Astrocyte of the spinal cord (primary cell): ENCODE results near the gene PCSK2.

ENCODE experiments used
- DNase-seq: peaks from one replicate; pipeline ENCODE4 v3.0.0; 2011; ENCODE audit warnings: low read depth, low spot score
- H3K4me3 ChIP-seq: 2 replicates; pipeline ENCODE4 v1.5.1; 2011; ENCODE audit warnings: low read depth, mild to moderate bottlenecking, low read length, moderate library complexity
- in situ Hi-C: cut with HindIII; loops from 2 replicates; pipeline ENCODE4 v1.10.0; 2017; ENCODE audit warnings: low sequenced_read_pairs
- TF ChIP-seq, protein P1 (sequence below): IDR thresholded peaks from 2 replicates; pipeline ENCODE4 v1.5.1; 2012; ENCODE audit warnings: low read depth, mild to moderate bottlenecking, low read length, inconsistent platforms

PCSK2 gene

DNA sequence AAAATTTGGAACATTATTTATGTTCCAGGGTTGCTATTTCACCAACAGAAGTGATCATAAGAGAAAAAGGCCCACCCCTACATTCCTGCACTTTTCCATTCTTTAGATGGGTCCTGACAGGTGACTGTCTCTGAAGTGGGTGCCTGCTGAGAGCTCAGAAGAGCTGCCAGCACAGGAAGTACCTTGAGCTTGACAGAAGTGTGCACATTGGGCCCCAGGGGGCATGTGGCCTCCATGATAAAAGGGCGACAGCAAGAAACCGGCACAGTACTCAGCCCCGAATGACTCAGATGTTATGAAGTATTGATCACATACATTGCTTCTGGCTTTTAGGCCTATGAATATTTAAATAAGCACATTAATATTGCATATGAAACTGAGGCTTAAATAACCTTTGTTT lies 150.4 kb downstream of the PCSK2 start:
- no peak for DNase-seq
- in situ Hi-C loops = no loop called here
- H3K4me3 ChIP-seq = no peak overlapping the region
- TF ChIP-seq, protein P1, sequence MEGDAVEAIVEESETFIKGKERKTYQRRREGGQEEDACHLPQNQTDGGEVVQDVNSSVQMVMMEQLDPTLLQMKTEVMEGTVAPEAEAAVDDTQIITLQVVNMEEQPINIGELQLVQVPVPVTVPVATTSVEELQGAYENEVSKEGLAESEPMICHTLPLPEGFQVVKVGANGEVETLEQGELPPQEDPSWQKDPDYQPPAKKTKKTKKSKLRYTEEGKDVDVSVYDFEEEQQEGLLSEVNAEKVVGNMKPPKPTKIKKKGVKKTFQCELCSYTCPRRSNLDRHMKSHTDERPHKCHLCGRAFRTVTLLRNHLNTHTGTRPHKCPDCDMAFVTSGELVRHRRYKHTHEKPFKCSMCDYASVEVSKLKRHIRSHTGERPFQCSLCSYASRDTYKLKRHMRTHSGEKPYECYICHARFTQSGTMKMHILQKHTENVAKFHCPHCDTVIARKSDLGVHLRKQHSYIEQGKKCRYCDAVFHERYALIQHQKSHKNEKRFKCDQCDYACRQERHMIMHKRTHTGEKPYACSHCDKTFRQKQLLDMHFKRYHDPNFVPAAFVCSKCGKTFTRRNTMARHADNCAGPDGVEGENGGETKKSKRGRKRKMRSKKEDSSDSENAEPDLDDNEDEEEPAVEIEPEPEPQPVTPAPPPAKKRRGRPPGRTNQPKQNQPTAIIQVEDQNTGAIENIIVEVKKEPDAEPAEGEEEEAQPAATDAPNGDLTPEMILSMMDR = no peak

DNA sequence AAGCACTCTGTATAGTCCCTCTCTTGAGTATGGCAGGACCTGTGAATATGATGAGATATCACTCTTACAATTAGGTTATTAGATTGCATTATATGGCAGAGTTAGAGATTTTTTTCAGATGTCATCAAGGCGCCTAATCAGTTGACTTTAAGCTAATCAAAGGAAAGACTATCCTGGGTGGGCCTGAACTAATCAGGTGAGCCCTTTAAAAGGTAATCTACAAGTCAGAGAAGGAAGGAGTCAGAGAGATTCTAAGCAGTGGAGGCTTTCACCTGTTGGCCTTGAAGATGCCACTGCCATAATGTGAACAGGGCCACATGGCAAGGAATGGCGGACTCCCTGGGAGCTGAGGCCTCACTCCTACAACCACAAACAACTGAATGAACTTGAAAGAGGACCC lies 152.8 kb downstream of the PCSK2 start:
- no peak overlapping the region for H3K4me3 ChIP-seq
- TF ChIP-seq, protein P1 = no peak
- DNase-seq = no peak
- in situ Hi-C loops = no loop called here

DNA sequence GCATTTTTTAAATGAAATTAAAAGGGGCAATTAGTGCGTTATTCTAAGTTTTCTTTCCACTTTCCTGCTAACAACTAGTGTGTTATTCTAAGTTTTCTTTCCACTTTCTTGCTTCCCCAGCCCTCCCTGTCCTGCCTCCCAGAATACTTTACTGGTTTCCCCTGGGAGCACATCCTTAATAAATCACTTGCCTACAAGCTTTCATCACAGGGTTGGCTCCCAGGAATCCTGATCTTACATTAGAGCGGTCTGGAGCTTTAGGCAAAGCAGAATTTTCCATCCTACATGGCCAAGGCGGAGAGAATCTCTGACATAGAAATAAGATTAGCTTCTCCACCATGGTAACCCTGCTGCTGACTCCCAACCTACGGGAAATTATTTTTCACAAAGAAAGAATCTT lies 154.0 kb downstream of the PCSK2 start:
- in situ Hi-C loops = no loop called here
- TF ChIP-seq, protein P1 = no peak
- DNase-seq = no peak
- no peak overlapping the region for H3K4me3 ChIP-seq

DNA sequence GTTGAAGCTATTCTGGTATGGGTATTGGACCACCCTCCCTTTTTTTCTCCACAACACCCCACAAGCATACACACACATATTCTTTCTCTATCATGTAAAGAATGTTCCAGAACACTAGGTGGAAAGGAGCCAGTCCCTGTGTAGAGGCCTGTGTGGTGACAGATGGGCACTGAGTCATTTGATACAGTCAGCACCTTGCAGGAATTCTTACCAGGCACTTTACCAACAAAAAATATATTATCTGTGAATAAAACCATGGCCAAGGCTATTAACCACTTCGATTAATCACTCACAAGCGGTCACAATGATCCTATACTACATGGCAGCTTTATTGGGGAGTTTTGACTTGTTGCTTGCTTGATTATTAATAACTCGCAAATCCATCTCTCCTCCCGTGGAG lies 154.9 kb downstream of the PCSK2 start:
- TF ChIP-seq, protein P1 = no peak
- no peak overlapping the region for H3K4me3 ChIP-seq
- in situ Hi-C loops = no loop called here
- no peak for DNase-seq

DNA sequence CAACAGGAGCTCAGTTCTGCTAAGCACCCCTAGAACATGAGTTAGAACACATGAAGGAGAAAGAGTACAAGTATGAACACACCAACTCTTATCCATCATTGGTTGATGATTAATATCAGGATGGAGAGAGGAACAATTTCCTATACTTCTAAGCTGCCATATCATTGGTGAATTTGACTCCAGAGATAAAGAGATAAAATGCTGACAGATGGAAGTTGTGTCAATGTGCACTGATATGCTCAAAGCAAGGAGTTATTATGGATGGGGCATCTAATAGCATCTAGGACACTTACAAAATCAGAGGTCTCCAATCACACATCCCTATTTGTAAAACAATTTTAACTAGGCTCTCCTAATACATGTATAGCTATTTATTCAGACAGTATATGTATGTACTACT lies 159.0 kb downstream of the PCSK2 start:
- H3K4me3 ChIP-seq = no peak overlapping the region
- TF ChIP-seq, protein P1 = no peak
- in situ Hi-C loops = no loop called here
- DNase-seq = no peak

DNA sequence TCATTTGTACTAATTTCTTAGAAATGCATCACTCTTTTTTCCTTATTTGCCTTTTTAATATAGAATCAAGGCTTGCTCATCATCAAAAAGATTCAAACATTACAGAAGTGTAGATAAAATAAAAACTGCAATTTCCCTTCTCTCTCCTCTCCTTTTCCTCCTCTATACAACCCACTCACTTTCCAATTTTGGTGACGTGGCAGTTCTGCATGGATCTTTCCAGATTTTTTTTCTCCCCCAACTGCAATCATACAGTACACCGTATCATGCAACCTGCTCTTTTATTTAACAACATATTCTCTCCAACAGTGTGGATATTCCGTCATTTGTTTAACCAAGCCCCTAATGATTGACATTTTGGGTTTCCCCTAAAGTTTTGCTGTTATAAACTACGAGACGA lies 163.8 kb downstream of the PCSK2 start:
- in situ Hi-C loops = no loop called here
- H3K4me3 ChIP-seq = no peak overlapping the region
- no peak for DNase-seq
- TF ChIP-seq, protein P1 = no peak
